Measurements from ENCODE around the gene MTARC2. TPM values are rescaled to one million over a fixed set of nuclear protein-coding genes. Genes with fewer than 3 reads are reported as not detected.

Gene MTARC2
- polyA plus RNA-seq, 3 donors, result 49.9 to 66.0 (median 53.8) TPM

GRCh38 chr1:220810963-220811362 lies 62.8 kb downstream of the MTARC2 start:
- DNase-seq (ENCODE audit: extremely low read depth in 1 of 11, low read depth in 9 of 11, low spot score in 4 of 11), result no peak

GRCh38 chr1:220811695-220812094 lies 63.6 kb downstream of the MTARC2 start:
- no peak for DNase-seq (ENCODE audit: extremely low read depth in 1 of 11, low read depth in 9 of 11, low spot score in 4 of 11)

GRCh38 chr1:220812308-220812707 lies 64.2 kb downstream of the MTARC2 start:
- DNase-seq (ENCODE audit: extremely low read depth in 1 of 11, low read depth in 9 of 11, low spot score in 4 of 11), result no peak

GRCh38 chr1:220813013-220813412 lies 64.9 kb downstream of the MTARC2 start:
- no peak for DNase-seq (ENCODE audit: extremely low read depth in 1 of 11, low read depth in 9 of 11, low spot score in 4 of 11)

- DNase-seq (ENCODE audit: extremely low read depth in 1 of 11, low read depth in 9 of 11, low spot score in 4 of 11), result no peak
Measured at GRCh38 chr1:220815409-220815808, 67.3 kb downstream of the MTARC2 start.

GRCh38 chr1:220817907-220818306 lies 69.8 kb downstream of the MTARC2 start:
- DNase-seq (ENCODE audit: extremely low read depth in 1 of 11, low read depth in 9 of 11, low spot score in 4 of 11), result no peak

- peak in 4 of 11 donors; percentile 24 to 56 (median 50) for DNase-seq (ENCODE audit: extremely low read depth in 1 of 11, low read depth in 9 of 11, low spot score in 4 of 11)
Measured at GRCh38 chr1:220818421-220819173, 70.5 kb downstream of the MTARC2 start.

- DNase-seq (ENCODE audit: extremely low read depth in 1 of 11, low read depth in 9 of 11, low spot score in 4 of 11), result no peak
Measured at GRCh38 chr1:220819467-220820026, 71.4 kb downstream of the MTARC2 start.

GRCh38 chr1:220824031-220824989 lies 76.2 kb downstream of the MTARC2 start:
- DNase-seq (ENCODE audit: extremely low read depth in 1 of 11, low read depth in 9 of 11, low spot score in 4 of 11), result no peak

GRCh38 chr1:220825819-220826551 lies 77.9 kb downstream of the MTARC2 start:
- DNase-seq (ENCODE audit: extremely low read depth in 1 of 11, low read depth in 9 of 11, low spot score in 4 of 11), result no peak

- DNase-seq (ENCODE audit: extremely low read depth in 1 of 11, low read depth in 9 of 11, low spot score in 4 of 11), result no peak
Measured at GRCh38 chr1:220826729-220827128, 78.6 kb downstream of the MTARC2 start.

GRCh38 chr1:220827445-220828178 lies 79.5 kb downstream of the MTARC2 start:
- DNase-seq (ENCODE audit: extremely low read depth in 1 of 11, low read depth in 9 of 11, low spot score in 4 of 11), result no peak

GRCh38 chr1:220828179-220828490 lies 80.0 kb downstream of the MTARC2 start:
- no peak for DNase-seq (ENCODE audit: extremely low read depth in 1 of 11, low read depth in 9 of 11, low spot score in 4 of 11)

GRCh38 chr1:220828950-220829586 lies 80.9 kb downstream of the MTARC2 start:
- no peak for DNase-seq (ENCODE audit: extremely low read depth in 1 of 11, low read depth in 9 of 11, low spot score in 4 of 11)

- no peak for DNase-seq (ENCODE audit: extremely low read depth in 1 of 11, low read depth in 9 of 11, low spot score in 4 of 11)
Measured at GRCh38 chr1:220833436-220833835, 85.3 kb downstream of the MTARC2 start.

All from renal cortex interstitium (tissue), 11 donors.